Activated CD8-positive, alpha-beta memory T cell treated with anti-CD3 and anti-CD28 coated beads for 4 hours (primary cell): ENCODE data around the gene SMS.

Source experiments
- DNase-seq, 2 donors: peaks; one replicate each; pipeline ENCODE4 v3.0.0-alpha.2; 2020; ENCODE audit warnings: low read depth in 2 of 2

SMS gene

GRCh38 chrX:21982311-21982710, 41.8 kb downstream of the SMS start:
- DNase-seq = no peak

GRCh38 chrX:21985332-21985777, 44.8 kb downstream of the SMS start:
- DNase-seq = peak; percentile 11 to 38

DNA sequence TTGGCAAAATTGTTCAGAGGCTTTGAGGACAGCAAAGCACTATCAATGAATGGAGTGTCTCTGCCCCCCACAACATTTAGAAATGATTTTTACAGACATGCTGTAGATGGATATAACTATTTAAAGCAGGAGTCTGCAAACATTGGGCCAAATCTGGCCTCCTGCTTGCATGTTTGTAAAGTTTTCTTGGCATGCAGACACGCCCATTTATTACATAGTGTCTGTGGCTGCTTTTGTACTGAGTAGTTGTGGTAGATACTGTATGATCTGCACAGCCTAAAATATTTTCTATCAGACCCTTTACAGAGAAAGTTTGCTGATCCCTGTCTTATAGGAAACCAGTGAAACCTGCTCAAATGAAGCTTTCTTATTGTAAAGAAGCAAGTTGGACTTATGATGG, 46.1 kb downstream of the SMS start:
- no peak for DNase-seq

GRCh38 chrX:21989384-21989783, 48.9 kb downstream of the SMS start:
- DNase-seq = no peak

- no peak for DNase-seq
Measured at GRCh38 chrX:21990832-21991231, 50.3 kb downstream of the SMS start.

GRCh38 chrX:21991504-21991903, 51.0 kb downstream of the SMS start:
- DNase-seq = no peak

- DNase-seq = no peak
Measured at GRCh38 chrX:21993265-21993664, 52.8 kb downstream of the SMS start.

- no peak for DNase-seq
Measured at GRCh38 chrX:21996872-21997455, 56.5 kb downstream of the SMS start.

DNA sequence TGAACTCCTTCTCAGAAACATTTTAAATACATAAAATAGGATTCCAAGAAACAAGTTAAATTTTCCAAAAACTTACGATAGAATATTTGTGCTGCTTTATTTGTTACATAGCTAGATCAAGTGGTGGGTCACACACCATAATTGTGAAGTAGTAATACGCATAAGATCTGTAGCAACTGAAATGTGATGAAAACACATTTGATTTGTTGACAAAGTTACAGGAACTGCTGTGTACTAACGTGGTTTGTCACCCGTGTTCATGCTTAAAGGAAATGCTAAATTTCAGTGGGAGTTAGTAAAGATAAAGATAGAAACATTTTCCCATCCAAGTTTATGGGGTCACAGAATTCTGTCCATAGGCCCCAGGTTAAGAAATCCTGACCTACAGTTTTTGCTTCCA, 57.5 kb downstream of the SMS start:
- no peak for DNase-seq

- no peak for DNase-seq
Measured at GRCh38 chrX:22004866-22005265, 64.4 kb downstream of the SMS start.

GRCh38 chrX:22012051-22012450, 71.5 kb downstream of the SMS start:
- no peak for DNase-seq

GRCh38 chrX:22012931-22013330, 72.4 kb downstream of the SMS start:
- no peak for DNase-seq

GRCh38 chrX:22015139-22015750, 74.7 kb downstream of the SMS start:
- DNase-seq = no peak

GRCh38 chrX:22021751-22022324, 81.3 kb downstream of the SMS start:
- no peak for DNase-seq

GRCh38 chrX:22024577-22024976, 84.1 kb downstream of the SMS start:
- DNase-seq = no peak

- DNase-seq = no peak
Measured at GRCh38 chrX:22025751-22026150, 85.2 kb downstream of the SMS start.

GRCh38 chrX:22026731-22027130, 86.2 kb downstream of the SMS start:
- DNase-seq = no peak

- no peak for DNase-seq
Measured at GRCh38 chrX:22032084-22032483, 91.6 kb downstream of the SMS start, which contains the start of gene PHEX. Gene PHEX (plus strand): TSS chrX:22032325. CDS start chrX:22033006, 681 bp downstream.

DNA sequence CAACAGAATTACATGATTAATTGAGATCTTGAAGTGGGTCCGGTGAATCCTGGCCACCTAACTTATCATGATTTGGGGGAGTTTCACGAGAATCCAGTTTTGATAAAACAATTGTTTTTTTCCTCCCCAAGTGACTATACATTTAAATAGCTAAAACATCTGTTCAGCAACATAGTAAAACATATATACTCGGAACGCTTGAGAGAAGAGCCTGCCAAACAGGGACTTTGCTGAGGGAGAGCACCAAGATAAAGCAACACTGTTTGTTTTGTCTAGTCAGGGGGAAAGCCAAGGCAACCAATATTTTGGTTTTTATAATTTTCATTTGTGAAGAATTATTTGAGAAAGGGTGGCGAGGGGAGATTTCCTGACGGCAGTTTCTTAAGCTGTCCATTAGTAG, 92.0 kb downstream of the SMS start:
- no peak for DNase-seq

DNA sequence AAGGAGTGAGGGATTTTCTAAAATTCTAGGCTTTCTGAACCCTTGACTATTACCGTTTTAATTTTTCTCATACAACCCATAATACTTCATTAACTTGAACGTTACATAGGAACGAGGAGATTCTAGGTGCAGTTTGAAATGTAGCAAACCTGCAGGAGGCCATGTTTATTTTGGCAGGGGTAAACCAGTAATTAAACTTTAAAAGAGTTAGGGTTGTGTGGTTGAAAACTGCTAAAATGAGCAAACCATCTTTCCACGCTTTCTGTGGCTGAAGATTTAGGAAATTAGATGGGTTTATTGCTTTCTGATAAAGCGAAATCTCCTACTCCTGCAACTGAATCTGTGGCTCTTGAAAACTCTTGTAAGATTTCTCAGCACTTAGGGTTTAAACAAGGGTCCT, 93.3 kb downstream of the SMS start:
- DNase-seq = no peak

DNA sequence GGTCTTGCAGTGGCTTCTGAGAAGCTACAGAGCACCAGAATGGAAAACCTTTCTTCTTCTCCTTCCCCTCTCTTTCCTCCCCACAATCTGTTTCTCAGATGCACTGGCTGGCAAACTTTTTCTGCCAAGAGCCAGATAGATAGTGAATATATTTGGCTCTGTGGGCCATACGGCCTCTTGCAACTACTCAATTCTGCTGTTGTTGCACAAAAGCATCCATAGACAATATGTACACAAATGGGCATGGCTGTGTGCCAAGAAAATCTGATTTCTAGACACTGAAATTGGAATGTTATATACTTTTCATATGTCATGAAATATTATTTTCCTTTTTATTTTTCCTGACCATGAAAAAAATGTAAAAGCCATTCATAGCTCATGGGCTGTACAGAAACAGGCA, 94.7 kb downstream of the SMS start:
- DNase-seq = no peak

DNA sequence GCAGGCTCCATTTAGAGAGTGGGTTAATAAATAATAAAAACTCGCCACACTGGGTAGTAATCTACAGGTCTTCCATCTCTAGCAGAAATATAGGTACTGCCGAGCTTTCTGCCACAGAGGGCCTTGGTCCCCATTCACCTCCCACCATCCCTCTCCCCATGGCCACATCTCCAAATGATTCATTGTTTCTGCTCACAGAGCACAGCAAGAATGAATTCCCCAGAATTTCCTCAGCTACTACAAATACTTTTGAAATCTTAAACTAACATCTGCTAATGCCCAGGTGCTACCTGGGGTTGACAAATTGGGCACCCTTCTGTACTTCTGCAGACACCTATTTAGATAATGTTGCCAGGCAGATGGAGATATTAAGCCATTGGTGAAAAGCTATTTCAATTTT, 96.7 kb downstream of the SMS start:
- DNase-seq = no peak

DNA sequence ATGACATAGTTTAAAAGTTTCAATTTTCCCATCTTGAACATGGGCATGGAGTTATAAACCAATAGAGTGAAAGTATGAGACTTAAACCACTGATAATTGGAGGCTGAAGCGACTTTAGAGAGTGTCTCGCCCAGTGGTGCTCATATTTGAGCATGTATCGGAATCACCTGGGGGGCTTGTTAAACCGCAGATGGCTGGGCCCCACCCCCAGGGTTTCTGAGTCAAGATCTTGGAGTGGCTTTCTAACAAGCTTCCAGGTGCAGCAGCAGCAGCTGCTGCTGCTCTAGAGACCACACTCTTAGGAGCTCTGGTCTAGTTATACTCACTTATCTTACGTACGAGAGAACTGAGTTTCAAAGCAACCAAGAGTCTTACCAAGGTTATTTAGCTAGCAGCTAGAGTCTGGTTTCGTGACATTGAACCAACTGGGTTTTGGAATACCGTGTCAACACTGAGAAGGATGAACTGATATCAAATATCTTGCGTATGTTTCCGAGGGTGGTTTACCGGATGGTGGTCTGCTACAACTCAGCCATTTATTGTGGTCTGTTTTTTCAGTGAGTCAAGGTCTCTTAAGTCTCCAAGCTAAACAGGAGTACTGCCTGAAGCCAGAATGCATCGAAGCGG, 97.5 kb downstream of the SMS start:
- no peak for DNase-seq
